ENCODE data around the gene VIL1.

DNA sequence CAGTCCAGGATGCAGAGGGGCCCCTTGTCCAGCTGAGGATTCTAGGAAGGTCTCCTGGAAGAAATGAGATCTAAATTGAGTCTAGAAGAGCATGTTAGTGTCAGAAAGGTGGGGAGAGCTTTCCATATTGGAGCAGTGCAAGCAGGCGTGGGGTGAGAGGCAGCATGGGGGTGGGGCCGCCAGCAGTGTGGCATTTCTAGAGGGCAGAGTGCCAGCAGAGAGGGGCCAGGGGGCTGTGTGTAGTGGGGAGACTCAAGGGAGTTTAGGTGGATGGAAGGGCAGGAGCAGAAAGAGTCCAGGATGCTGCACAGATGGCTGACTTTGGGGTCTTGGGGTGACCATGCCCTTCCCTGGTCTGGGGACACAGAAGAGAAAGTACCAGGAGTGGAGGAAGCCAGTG, 2.1 kb downstream of the VIL1 start:
- TF ChIP-seq, protein P1, sequence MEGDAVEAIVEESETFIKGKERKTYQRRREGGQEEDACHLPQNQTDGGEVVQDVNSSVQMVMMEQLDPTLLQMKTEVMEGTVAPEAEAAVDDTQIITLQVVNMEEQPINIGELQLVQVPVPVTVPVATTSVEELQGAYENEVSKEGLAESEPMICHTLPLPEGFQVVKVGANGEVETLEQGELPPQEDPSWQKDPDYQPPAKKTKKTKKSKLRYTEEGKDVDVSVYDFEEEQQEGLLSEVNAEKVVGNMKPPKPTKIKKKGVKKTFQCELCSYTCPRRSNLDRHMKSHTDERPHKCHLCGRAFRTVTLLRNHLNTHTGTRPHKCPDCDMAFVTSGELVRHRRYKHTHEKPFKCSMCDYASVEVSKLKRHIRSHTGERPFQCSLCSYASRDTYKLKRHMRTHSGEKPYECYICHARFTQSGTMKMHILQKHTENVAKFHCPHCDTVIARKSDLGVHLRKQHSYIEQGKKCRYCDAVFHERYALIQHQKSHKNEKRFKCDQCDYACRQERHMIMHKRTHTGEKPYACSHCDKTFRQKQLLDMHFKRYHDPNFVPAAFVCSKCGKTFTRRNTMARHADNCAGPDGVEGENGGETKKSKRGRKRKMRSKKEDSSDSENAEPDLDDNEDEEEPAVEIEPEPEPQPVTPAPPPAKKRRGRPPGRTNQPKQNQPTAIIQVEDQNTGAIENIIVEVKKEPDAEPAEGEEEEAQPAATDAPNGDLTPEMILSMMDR (IDR thresholded peaks at IDR 0.05), result no peak
- no peak for TF ChIP-seq POLR2A (IDR thresholded peaks at IDR 0.05)
